Ascending aorta (tissue), 2 donors: ENCODE results near the gene PLSCR4. TPM values are rescaled to one million over a fixed set of nuclear protein-coding genes. Genes with fewer than 3 reads are reported as not detected.

Experiments used
- DNase-seq, 2 donors: peaks; one replicate each; pipeline ENCODE4 v3.0.0-alpha.2; 2019; ENCODE audit warnings: low spot score in 2 of 2
- H3K27ac ChIP-seq, 2 donors: fragments of 200-600 bp; sonication (generic); one replicate each; pipeline ENCODE4 v1.5.1; 2016 to 2017; ENCODE audit warnings: mild to moderate bottlenecking in 1 of 2
- H3K27me3 ChIP-seq: fragments of 200-600 bp; sonication (generic); one replicate; pipeline ENCODE4 v1.5.1; 2017
- H3K36me3 ChIP-seq, 2 donors: fragments of 200-600 bp; sonication (generic); one replicate each; pipeline ENCODE4 v1.5.1; 2016
- H3K4me1 ChIP-seq, 2 donors: fragments of 200-600 bp; sonication (generic); one replicate each; pipeline ENCODE4 v1.5.1; 2016 to 2017; ENCODE audit warnings: mild to moderate bottlenecking in 1 of 2
- H3K4me3 ChIP-seq, 2 donors: fragments of 200-600 bp; sonication (generic); one replicate each; pipeline ENCODE4 v1.5.1; 2016 to 2017; ENCODE audit warnings: mild to moderate bottlenecking in 1 of 2
- H3K9me3 ChIP-seq, 2 donors: fragments of 200-600 bp; sonication (generic); one replicate each; pipeline ENCODE4 v1.5.1; 2016
- intact Hi-C: fragments of 100-400 bp; cut with DNase I; formaldehyde crosslinking; loops from one replicate; pipeline ENCODE4 v1.15.1; 2023
- total RNA-seq: library from RNA; depleted of rRNA; stranded (reverse); fragments of >200 nt; gene quantifications from one replicate; pipeline ENCODE4 v1.1.0, GENCODE V29; 2016
- TF ChIP-seq, protein P1 (sequence below), 3 experiments: fragments of 200-600 bp in 2 of 3; fragments of 450-650 bp in 1 of 3; sonication (generic) in 2 of 3; IDR thresholded peaks; one replicate each; pipeline ENCODE4 v1.5.1; 2016 to 2019; ENCODE audit warnings: antibody characterized with exemption in 3 of 3, mild to moderate bottlenecking in 1 of 3, moderate library complexity in 1 of 3

Gene PLSCR4
- total RNA-seq, 1 donor from 2014 or later: 87.2 TPM

- intact Hi-C loops: no loop called here
- no peaks in the 10 kb centered on the region for H3K27me3 ChIP-seq
- H3K27ac ChIP-seq: no peak overlapping the region
- no peaks in the 10 kb centered on the region for H3K9me3 ChIP-seq
- H3K36me3 ChIP-seq: peaks cover 12 to 18% of the 10 kb centered on the region in 2 donors
- peaks cover 13 to 14% of the 10 kb centered on the region in 2 donors for H3K4me1 ChIP-seq
- no peak for DNase-seq
- TF ChIP-seq, protein P1, sequence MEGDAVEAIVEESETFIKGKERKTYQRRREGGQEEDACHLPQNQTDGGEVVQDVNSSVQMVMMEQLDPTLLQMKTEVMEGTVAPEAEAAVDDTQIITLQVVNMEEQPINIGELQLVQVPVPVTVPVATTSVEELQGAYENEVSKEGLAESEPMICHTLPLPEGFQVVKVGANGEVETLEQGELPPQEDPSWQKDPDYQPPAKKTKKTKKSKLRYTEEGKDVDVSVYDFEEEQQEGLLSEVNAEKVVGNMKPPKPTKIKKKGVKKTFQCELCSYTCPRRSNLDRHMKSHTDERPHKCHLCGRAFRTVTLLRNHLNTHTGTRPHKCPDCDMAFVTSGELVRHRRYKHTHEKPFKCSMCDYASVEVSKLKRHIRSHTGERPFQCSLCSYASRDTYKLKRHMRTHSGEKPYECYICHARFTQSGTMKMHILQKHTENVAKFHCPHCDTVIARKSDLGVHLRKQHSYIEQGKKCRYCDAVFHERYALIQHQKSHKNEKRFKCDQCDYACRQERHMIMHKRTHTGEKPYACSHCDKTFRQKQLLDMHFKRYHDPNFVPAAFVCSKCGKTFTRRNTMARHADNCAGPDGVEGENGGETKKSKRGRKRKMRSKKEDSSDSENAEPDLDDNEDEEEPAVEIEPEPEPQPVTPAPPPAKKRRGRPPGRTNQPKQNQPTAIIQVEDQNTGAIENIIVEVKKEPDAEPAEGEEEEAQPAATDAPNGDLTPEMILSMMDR (IDR thresholded peaks at IDR 0.05): no peak
- no peak overlapping the region for H3K4me3 ChIP-seq
These were observed 51.1 kb downstream of the PLSCR4 start for GRCh38 chr3:146199762-146200161.

- DNase-seq: no peak
- intact Hi-C loops: no loop called here
- no peaks in the 10 kb centered on the region for H3K9me3 ChIP-seq
- H3K4me3 ChIP-seq: no peak overlapping the region
- peaks cover 13 to 15% of the 10 kb centered on the region in 2 donors for H3K4me1 ChIP-seq
- peaks cover 17 to 25% of the 10 kb centered on the region in 2 donors for H3K36me3 ChIP-seq
- no peak overlapping the region for H3K27ac ChIP-seq
- TF ChIP-seq, protein P1 (IDR thresholded peaks at IDR 0.05): no peak
- H3K27me3 ChIP-seq: no peaks in the 10 kb centered on the region
These were observed 54.1 kb downstream of the PLSCR4 start for GRCh38 chr3:146196789-146197188.

GRCh38 chr3:146195605-146196004, 55.3 kb downstream of the PLSCR4 start:
- peak overlapping the region; percentile 47 to 63 for H3K27ac ChIP-seq
- H3K36me3 ChIP-seq: peaks cover 17 to 19% of the 10 kb centered on the region in 2 donors
- intact Hi-C loops: no loop called here

DNA sequence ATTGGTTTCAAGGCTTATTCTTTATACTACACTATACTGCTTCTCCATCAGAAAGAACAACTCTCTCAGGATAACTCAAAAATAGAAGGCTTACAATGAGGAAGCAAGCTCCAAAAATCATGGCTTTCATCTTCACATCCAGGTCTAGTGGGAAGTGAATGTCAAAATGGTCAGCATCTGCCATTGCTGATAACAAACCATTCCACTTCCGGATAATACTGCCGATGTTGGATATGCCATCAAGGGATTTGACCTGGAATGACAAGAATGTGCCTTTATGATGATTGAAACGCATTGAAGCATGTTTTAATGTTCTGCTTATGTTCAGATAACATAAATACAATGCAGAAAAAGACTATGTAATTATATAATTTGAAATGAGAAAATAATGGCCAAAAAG, 55.9 kb downstream of the PLSCR4 start:
- Histone ChIP-seq H3K36me3 (peaks cover 17 to 25% of the 10 kb centered on the region in 2 donors), H3K27me3 (no peaks in the 10 kb centered on the region), H3K27ac (peak overlapping the region; percentile 47 to 63), H3K4me3 (peak overlapping the region in 1 of 2 donors; percentile 7), H3K4me1 (peaks cover 7 to 15% of the 10 kb centered on the region in 2 donors), H3K9me3 (no peaks in the 10 kb centered on the region)
- TF ChIP-seq, protein P1 (IDR thresholded peaks at IDR 0.05): no peak
- intact Hi-C loops: no loop called here
- DNase-seq: no peak

More at GRCh38 chr3:146195605-146196004, 55.3 kb downstream of the PLSCR4 start:
- no peak overlapping the region for H3K4me3 ChIP-seq
- DNase-seq: no peak
- peaks cover 9 to 15% of the 10 kb centered on the region in 2 donors for H3K4me1 ChIP-seq
- TF ChIP-seq, protein P1 (IDR thresholded peaks at IDR 0.05): no peak
- no peaks in the 10 kb centered on the region for H3K27me3 ChIP-seq
- H3K9me3 ChIP-seq: no peaks in the 10 kb centered on the region

GRCh38 chr3:146191051-146191450, 59.9 kb downstream of the PLSCR4 start:
- no peak for DNase-seq
- H3K27me3 ChIP-seq: no peaks in the 10 kb centered on the region
- H3K9me3 ChIP-seq: no peaks in the 10 kb centered on the region
- H3K4me3 ChIP-seq: no peak overlapping the region
- intact Hi-C loops: no loop called here
- H3K36me3 ChIP-seq: peaks cover 16 to 25% of the 10 kb centered on the region in 2 donors
- peaks cover 7 to 13% of the 10 kb centered on the region in 2 donors for H3K4me1 ChIP-seq
- H3K27ac ChIP-seq: no peak overlapping the region
- TF ChIP-seq, protein P1 (IDR thresholded peaks at IDR 0.05): no peak
